ENCODE data around the gene PIEZO1. TPM values are rescaled to one million over a fixed set of nuclear protein-coding genes. Genes with fewer than 3 reads are reported as not detected.
A peak's percentile ranks its signal among the peaks of the same experiment; 100 is the strongest.

PIEZO1 gene
- total RNA-seq, 1 donor from 2014 or later: 67.8 TPM

DNA sequence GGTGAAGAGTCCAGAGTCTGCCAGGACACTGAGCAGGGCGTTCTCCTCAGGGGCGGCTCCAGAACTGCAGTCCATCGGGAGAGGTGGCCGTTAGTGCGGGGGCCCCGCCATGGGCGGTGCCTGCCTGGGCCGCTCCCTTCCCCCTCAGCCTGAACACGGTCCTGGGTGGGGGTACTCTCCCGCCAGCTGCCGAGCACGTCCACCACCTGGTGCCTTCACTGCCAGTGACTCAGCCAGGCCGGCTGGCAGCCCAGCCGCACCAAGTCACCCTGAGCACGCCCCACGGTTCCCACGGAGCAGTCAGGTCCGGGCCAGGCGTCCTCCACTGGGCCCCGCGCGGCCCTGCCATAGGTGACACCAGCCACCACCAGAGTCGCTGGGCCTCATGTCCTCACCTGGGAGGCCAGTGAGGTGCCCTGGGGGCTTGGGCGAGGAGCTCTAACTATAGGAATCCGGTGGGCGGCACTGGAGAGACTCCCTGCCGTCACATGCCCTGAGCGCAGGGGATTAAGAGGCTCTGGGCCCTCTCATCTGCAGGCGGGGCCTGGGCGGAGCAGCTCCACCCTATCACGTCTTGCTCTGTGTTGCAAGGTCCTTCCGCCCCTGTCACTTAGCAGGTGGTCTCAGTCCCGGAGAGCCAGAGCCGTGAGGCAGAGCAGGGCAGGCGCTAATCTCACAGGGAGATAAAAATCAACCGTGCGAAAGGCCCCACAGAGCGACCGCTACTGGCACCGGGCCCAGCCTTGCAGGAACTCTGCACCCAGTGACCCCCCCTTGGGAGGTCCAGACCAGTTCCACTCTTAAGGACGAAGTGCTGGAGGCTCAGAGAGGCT, 14.3 kb downstream of the PIEZO1 start:
- no peak for DNase-seq (ENCODE audit: low spot score)
- ATAC-seq: peak; percentile 25

DNA sequence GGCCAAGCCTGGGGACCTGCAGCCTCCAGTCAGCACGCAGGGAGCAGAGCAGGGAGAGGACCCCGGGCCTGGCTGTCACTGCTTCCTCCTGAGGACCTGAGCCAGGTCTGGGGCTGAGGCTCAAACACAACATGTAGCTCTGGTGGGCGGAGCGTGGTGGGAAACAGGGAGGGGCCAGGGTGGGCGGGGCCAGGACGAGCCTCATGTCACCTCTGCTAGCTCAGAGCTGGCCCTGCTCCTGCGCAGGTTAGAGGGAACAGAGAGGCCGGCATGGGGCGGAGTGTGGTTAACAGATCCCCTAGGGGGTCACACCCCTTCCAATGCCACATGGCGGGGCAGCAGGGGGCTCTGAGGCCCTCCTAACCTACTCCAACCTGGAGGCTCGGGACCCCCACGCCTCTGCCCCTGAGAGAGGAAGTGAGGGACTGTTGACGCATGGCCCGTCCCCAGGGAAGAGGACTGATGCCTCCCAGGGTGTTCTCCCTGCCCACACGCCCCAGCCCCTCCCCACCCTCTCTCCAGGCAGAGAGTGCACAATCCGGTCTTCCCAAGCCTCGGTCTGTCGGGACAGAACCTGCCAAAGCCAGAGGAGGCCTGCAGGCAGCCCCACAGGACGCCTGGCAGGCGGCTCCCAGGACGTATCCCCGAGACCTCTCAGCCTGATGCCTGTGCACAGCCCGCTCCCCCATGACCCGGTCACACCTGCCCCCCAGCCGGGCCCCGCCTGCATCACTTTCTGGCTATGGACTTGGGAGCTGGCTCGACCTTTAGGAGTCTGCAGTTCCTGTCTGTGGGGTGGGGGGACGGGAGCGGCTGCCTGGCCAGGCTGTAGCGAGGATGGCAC, 15.2 kb downstream of the PIEZO1 start:
- DNase-seq (ENCODE audit: low spot score) (no peak), ATAC-seq (peak; percentile 4)

- peak; percentile 74 for DNase-seq (ENCODE audit: low spot score)
- ATAC-seq: peak; percentile 60
Measured at GRCh38 chr16:88768071-88768783, 16.8 kb downstream of the PIEZO1 start.

GRCh38 chr16:88767546-88768070, 17.4 kb downstream of the PIEZO1 start:
- no peak for ATAC-seq
- no peak for DNase-seq (ENCODE audit: low spot score)

GRCh38 chr16:88766975-88767374, 18.0 kb downstream of the PIEZO1 start:
- no peak for ATAC-seq
- no peak for DNase-seq (ENCODE audit: low spot score)

DNA sequence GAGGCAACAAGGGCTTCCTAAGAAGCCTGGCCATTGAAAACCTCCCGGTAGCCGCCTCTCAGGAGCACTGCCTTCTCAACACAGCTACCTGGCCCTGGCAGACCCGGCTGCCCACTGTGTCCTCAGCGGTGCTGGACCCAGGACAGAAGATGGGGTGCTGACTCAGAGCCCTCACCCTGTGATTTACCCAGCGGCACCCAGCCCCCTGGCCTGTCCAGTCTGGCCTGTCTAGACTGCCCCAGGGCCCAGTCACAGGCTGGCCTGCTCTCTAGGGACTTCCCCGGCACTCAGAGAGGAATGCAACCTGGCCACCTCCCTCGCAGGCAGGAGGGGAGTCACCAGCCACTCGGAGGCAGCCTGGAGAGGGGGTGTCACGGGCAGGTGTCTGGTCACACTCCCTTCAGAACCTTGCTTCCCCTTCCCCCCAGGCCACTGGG, 20.1 kb downstream of the PIEZO1 start:
- peak; percentile 4 for ATAC-seq

GRCh38 chr16:88764080-88764479, 20.9 kb downstream of the PIEZO1 start:
- no peak for ATAC-seq
- no peak for DNase-seq (ENCODE audit: low spot score)

More for the DNA sequence above, 20.1 kb downstream of the PIEZO1 start:
- no peak for DNase-seq (ENCODE audit: low spot score)

DNA sequence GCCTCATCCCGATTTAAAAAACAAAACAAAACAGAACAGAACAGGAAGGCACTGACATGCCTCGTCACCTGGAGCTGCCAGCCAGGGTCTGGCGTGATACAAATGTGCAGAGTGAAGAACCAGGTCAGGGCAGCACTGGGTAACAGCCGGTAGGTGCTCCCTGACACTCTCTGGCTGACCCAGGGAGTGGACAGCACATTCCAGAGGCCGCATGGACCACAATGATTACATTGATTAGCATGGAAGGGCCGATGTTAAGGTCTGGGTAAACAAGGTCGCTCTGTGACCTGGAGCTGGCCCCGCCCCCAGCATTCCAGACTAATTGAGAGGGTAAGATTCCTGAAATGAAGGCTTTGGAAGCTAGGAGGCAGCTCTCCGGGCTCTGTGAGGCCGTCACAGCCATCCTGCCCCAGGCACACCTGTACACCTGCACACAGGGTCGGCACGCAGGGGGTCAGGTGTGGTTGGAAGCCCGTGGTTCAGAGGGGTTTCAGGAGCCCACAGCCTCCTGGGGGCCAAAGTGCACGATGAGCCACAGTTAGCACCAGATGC, 21.4 kb downstream of the PIEZO1 start:
- DNase-seq (ENCODE audit: low spot score) (peak; percentile 80), ATAC-seq (peak; percentile 65)

DNA sequence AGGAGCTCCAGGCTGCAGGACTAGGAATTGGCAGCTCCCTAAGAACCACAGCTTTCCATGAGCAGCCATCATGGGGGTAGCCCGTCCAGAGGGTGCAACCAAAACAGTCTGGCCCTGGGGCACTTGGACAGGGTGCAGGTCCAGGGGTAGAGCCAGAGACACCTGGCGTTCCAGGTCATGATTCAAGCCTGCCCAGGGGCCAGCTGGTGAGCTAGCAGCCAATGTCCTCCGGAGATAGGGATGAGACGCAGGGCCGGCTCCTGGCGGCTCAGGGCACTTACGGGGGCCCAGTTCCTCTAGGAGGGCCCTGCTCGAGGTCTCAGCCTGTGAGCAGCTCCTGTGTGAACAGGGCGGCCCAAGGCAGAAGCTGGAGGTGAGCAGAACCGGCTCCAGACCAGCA, 22.1 kb downstream of the PIEZO1 start:
- ATAC-seq (peak; percentile 35), DNase-seq (ENCODE audit: low spot score) (peak; percentile 68)

- DNase-seq (ENCODE audit: low spot score): no peak
- no peak for ATAC-seq
Measured at GRCh38 chr16:88762258-88762870, 22.7 kb downstream of the PIEZO1 start.

GRCh38 chr16:88761830-88762229, 23.2 kb downstream of the PIEZO1 start:
- no peak for ATAC-seq
- no peak for DNase-seq (ENCODE audit: low spot score)

- no peak for DNase-seq (ENCODE audit: low spot score)
- no peak for ATAC-seq
Measured at GRCh38 chr16:88761143-88761534, 23.9 kb downstream of the PIEZO1 start.

GRCh38 chr16:88760424-88761142, 24.4 kb downstream of the PIEZO1 start:
- DNase-seq (ENCODE audit: low spot score) (no peak), ATAC-seq (peak; percentile 13)

GRCh38 chr16:88759976-88760350, 25.1 kb downstream of the PIEZO1 start:
- no peak for ATAC-seq

DNA sequence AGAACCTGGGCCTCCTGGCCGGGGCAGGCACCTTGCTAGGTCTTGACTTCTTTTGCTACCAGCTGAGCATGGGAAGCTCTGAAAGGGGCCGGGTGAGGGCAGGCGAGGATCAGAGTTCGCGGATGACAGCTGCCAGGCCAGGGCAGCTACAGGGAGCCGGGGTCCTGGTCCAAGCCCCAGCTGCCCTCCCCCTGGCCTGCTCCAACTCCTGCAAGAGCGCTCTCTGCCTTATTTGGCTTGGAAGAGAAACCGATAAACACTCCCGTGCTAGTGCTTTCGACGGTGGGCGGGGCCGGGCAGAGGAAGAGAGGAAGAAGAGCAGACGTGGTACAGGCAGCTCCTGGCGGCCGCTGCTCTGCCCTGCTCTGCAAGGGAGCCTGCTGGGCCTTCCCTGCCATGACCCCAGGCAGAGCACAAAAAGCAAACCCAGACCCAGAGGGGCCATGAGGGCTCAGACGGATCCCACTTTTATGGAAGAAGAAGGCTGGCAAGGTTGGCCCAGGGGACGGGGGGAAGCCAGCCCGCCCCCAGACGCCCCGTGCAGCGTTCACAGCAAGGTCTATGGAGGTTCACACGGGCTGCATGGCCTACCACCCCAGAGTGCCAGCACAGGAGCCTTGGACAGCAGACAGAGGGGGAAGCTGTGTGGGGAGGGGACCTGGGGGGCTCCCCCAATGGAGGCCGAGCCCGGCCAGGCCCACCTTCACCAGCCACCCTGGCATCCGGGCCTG, 25.6 kb downstream of the PIEZO1 start:
- peak; percentile 82 for ATAC-seq
- DNase-seq (ENCODE audit: low spot score): peak; percentile 96

More at GRCh38 chr16:88759976-88760350, 25.1 kb downstream of the PIEZO1 start:
- no peak for DNase-seq (ENCODE audit: low spot score)

- ATAC-seq (no peak), DNase-seq (ENCODE audit: low spot score) (no peak)
Measured at GRCh38 chr16:88758944-88759244, 26.1 kb downstream of the PIEZO1 start.

- DNase-seq (ENCODE audit: low spot score) (no peak), ATAC-seq (no peak)
Measured at GRCh38 chr16:88758227-88758943, 26.6 kb downstream of the PIEZO1 start.

GRCh38 chr16:88755745-88756443, 29.1 kb downstream of the PIEZO1 start:
- no peak for DNase-seq (ENCODE audit: low spot score)
- ATAC-seq: no peak
